Heart left ventricle (tissue), 16 donors: ENCODE results near the gene FHL5. TPM values are rescaled to one million over a fixed set of nuclear protein-coding genes. Genes with fewer than 3 reads are reported as not detected.
"Not testable (repeated sequence)": the region's sequence is repeated elsewhere in the genome, so short reads cannot be mapped to it uniquely, and the experiment has no call there.

Source experiments
- ATAC-seq, 4 donors: fragments of 200-7000 bp; cut with Tn5 transposase; one replicate each; pipeline ENCODE4 v1.9.1; 2020 to 2022; ENCODE audit warnings: moderate library complexity in 4 of 4, mild to moderate bottlenecking in 3 of 4, moderate number of reproducible peaks in 1 of 4
- DNase-seq, 5 donors: peaks; one replicate each; pipeline ENCODE4 v3.0.0-alpha.2; 2020
- H3K27ac ChIP-seq, 12 donors: fragments of 200-600 bp; sonication (generic) in 4 of 12; one replicate each; pipeline versions ENCODE4 v1.5.0 to v1.8.0; 2016 to 2022; ENCODE audit warnings: mild to moderate bottlenecking in 2 of 12
- H3K27me3 ChIP-seq, 9 donors: fragments of 200-600 bp; sonication (generic) in 2 of 9; one replicate each; pipeline versions ENCODE4 v1.5.1 to v1.8.0; 2016 to 2022; ENCODE audit warnings: mild to moderate bottlenecking in 3 of 9
- H3K36me3 ChIP-seq, 9 donors: fragments of 200-600 bp; sonication (generic) in 2 of 9; one replicate each; pipeline versions ENCODE4 v1.5.0 to v1.8.0; 2018 to 2022; ENCODE audit warnings: mild to moderate bottlenecking in 2 of 9
- H3K4me1 ChIP-seq, 12 donors: fragments of 200-600 bp; sonication (generic) in 4 of 12; one replicate each; pipeline versions ENCODE4 v1.5.0 to v1.8.0; 2016 to 2022; ENCODE audit warnings: mild to moderate bottlenecking in 3 of 12
- H3K4me3 ChIP-seq, 12 donors: fragments of 200-600 bp; sonication (generic) in 4 of 12; one replicate each; pipeline versions ENCODE4 v1.5.0 to v1.8.0; 2017 to 2022; ENCODE audit warnings: mild to moderate bottlenecking in 9 of 12, moderate library complexity in 4 of 12
- H3K9me3 ChIP-seq, 12 donors: fragments of 200-600 bp; sonication (generic) in 4 of 12; one replicate each; pipeline versions ENCODE4 v1.5.0 to v1.8.0; 2016 to 2022; ENCODE audit warnings: mild to moderate bottlenecking in 1 of 12
- CTCF ChIP-seq, 12 donors: fragments of 200-600 bp; sonication (generic) in 4 of 12; IDR thresholded peaks; one replicate each; pipeline versions ENCODE4 v1.5.0 to v1.8.0; 2018 to 2022; ENCODE audit warnings: antibody characterized with exemption in 12 of 12, mild to moderate bottlenecking in 5 of 12
- POLR2A ChIP-seq, 2 donors: fragments of 450-650 bp; IDR thresholded peaks; one replicate each; pipeline ENCODE4 v1.6.1; 2017; ENCODE audit warnings: antibody characterized with exemption in 2 of 2, mild to moderate bottlenecking in 2 of 2, moderate library complexity in 2 of 2
- WGBS, 4 donors: extraction: QIAGEN DNeasy Blood & Tissue Kit in 2 of 4; methylation state at CpG; one replicate each; pipeline versions ENCODE4 v1.1.5 to v1.1.7; 2013 to 2018; 5-methylcytosine and 5-hydroxymethylcytosine counted together
- intact Hi-C, 10 donors: fragments of 100-400 bp; cut with DNase I; formaldehyde crosslinking; loops; one replicate each; pipeline versions ENCODE4 v1.11.1 to v1.14.2; 2022
- polyA plus RNA-seq, 2 donors: library from polyadenylated mRNA; stranded (reverse); fragments of 200-250 nt; gene quantifications; one replicate each; pipeline ENCODE4 v1.2.3, GENCODE V29; 2013
- total RNA-seq, 9 donors: library from RNA; depleted of rRNA in 2 of 9; stranded (reverse); fragments of >200 nt in 2 of 9; fragmentation: NEBNext Ultra II Directional in 3 of 9; extraction: Animal tissue kit (Norgen Biotek cat#: 25700) in 3 of 9; gene quantifications; one replicate each; pipeline versions ENCODE4 v1.1.0 to v1.2.4, GENCODE V29; 2016 to 2023
- donor health status: ischemic (EF 13 %, LVEDD 7.1; RV severe dilation, severe dysfunction).
- donor health status: healthy with polysubstance abuse.
- donor health status: DM: no; HTN: yes; CAD: no.
- donor health status: DM: no; HTN: no; CAD: no.
- donor health status: ischemic (EF 25% LVEDD 6.9; RV normal size, moderate dysfunction).
- donor health status: ischemic (EF 25% LVEDD 5.7; RV mildly dilated, moderate dysfunction).
- donor health status: healthy.
- donor health status: DM: yes; HTN: yes; CAD: no.
- donor health status: ischemic (EF 35%, LVEDD 5.7; RV mildly dilated, moderate dysfunction).
- donor health status: nonischemic (EF 11% LVEDD 7.7; RV severe dilation, severe dysfunction).
- donor health status: DM: yes; HTN: yes; CAD: no.
- donor health status: PGD.
- donor health status: ischemic (EF 29% LVEDD 5.4; RV normal size, mild dysfunction).
- donor health status: nonischemic (EF 23%, LVEDD 6.1; RV moderate dilation, normal function).

Gene FHL5
- total and polyA plus RNA-seq, 11 donors = 1.5 to 17.9 (median 4.1) TPM

GRCh38 chr6:96547654-96548053 is 15.3 kb upstream of the FHL5 start:
- Histone ChIP-seq H3K27ac (no peak overlapping the region), H3K4me3 (no peak overlapping the region), H3K9me3 (no peaks in the 10 kb centered on the region), H3K4me1 (no peaks in the 10 kb centered on the region), H3K27me3 (no peaks in the 10 kb centered on the region), H3K36me3 (peaks cover 0 to 100% (median 97%) of the 10 kb centered on the region in 9 donors)
- ATAC-seq (no peak), DNase-seq (no peak)
- 87 to 92% (median 89%) methylated on average over 4 of the region's 4 CpGs for WGBS, 4 donors
- TF ChIP-seq POLR2A (IDR thresholded peaks at IDR 0.05) (no peak), CTCF (IDR thresholded peaks at IDR 0.05) (no peak)
- intact Hi-C loops = loop anchor here in 2 of 10 donors (10.0 kb wide), 4 partner anchors 217 to 517 kb away; partner anchors contain the start of gene NDUFAF4 (in 1 of the 2)

- Histone ChIP-seq H3K36me3 (peaks cover 0 to 71% (median 64%) of the 10 kb centered on the region in 9 donors), H3K9me3 (peaks cover 0 to under 1% (median 0%) of the 10 kb centered on the region in 12 donors), H3K27me3 (no peaks in the 10 kb centered on the region), H3K4me3 (no peak overlapping the region), H3K27ac (no peak overlapping the region), H3K4me1 (no peaks in the 10 kb centered on the region)
- WGBS, 4 donors = 94 to 96% (median 96%) methylated on average over 4 of the region's 4 CpGs
- ATAC-seq (no peak), DNase-seq (no peak)
- intact Hi-C loops = no loop called here
- TF ChIP-seq POLR2A (IDR thresholded peaks at IDR 0.05) = no peak
- TF ChIP-seq CTCF (IDR thresholded peaks at IDR 0.05) = no peak
Measured at GRCh38 chr6:96554558-96554957, 8.4 kb upstream of the FHL5 start.

DNA sequence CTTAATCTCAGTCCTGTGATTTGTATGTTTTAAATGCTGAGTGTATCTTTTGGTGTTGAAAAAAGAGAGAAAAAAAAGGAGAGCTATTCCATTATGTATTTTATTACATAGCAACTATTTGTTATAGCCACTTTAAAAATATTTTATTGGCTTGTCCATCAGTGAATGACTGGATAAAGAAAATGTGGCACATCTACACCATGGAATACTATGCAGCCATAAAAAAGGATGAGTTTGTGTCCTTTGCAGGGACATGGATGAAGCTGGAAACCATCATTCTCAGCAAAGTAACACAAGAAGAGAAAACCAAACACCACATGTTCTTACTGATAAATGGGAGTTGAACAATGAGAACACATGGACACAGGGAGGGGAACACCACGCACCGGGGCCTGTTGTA is 3.2 kb upstream of the FHL5 start:
- H3K36me3 ChIP-seq = peaks cover 0 to 19% (median 12%) of the 10 kb centered on the region in 9 donors
- intact Hi-C loops, H3K27ac ChIP-seq, H3K27me3 ChIP-seq, ATAC-seq, DNase-seq, H3K4me1 ChIP-seq, H3K9me3 ChIP-seq, H3K4me3 ChIP-seq: not testable (repeated sequence)
- WGBS, 4 donors = 86 to 94% (median 93%) methylated on average over 2 of the region's 2 CpGs

DNA sequence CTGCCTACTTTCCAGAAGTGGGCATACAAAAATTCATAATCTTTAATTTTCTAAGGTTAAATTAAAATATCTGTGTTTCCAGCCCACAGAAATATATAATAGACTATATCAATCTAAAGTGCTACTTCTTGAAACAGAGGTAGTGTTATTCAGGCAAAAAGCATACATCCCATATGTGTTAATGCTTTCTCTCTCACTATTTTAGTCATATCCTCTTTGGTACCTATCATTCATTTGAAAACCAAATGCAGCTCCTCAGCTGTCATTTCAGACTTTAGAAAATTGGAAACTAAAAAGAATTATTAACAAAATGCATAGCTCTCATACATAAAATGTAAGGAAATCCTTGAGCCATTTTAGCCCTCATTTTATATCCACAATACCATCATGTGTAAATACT is 925 bp downstream of the FHL5 start:
- Histone ChIP-seq H3K4me1 (no peaks in the 10 kb centered on the region), H3K27ac (peak overlapping the region in 8 of 12 donors; percentile 0 to 57 (median 42)), H3K36me3 (no peaks in the 10 kb centered on the region), H3K4me3 (peak overlapping the region in 9 of 12 donors; percentile 18 to 50 (median 31)), H3K27me3 (no peaks in the 10 kb centered on the region), H3K9me3 (peaks cover 0 to 7% (median 0%) of the 10 kb centered on the region in 12 donors)
- no peak for ATAC-seq
- DNase-seq = no peak
- no peak for TF ChIP-seq CTCF (IDR thresholded peaks at IDR 0.05)
- no peak for TF ChIP-seq POLR2A (IDR thresholded peaks at IDR 0.05)
- intact Hi-C loops = no loop called here

DNA sequence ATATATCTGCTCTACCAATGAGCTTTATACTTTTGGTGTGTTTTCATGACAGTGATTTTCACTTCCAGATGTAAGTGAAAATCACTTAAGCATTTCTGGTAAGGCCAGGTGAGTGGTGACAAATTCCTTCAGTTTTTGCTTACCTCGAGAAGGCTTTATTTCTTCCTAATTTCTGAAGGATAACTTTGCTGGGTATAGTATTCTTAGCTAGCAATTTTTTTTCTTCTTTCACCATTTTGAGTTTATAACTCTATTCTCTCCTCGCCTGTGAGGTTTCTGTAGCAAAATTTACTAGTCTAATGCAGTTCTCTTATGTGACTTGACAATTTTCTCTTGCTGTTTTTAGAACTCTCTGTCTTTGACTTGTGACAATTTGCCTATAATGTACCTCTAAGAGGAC is 7.1 kb downstream of the FHL5 start:
- TF ChIP-seq CTCF (IDR thresholded peaks at IDR 0.05) (no peak), POLR2A (IDR thresholded peaks at IDR 0.05) (no peak)
- Histone ChIP-seq H3K4me3 (no peak overlapping the region), H3K9me3 (peaks cover 0 to 24% (median 12%) of the 10 kb centered on the region in 12 donors), H3K27me3 (no peaks in the 10 kb centered on the region), H3K27ac (no peak overlapping the region), H3K4me1 (no peaks in the 10 kb centered on the region), H3K36me3 (no peaks in the 10 kb centered on the region)
- ATAC-seq = no peak
- intact Hi-C loops = no loop called here
- no peak for DNase-seq
- WGBS, 4 donors = 67 to 75% (median 68%) methylated on average over 2 of the region's 2 CpGs
